ENCODE measurements around the gene GOLIM4. TPM values are rescaled to one million over a fixed set of nuclear protein-coding genes. Genes with fewer than 3 reads are reported as not detected.

GOLIM4 gene
- total and polyA plus RNA-seq, 4 donors = 17.9 to 47.9 (median 32.7) TPM

GRCh38 chr3:168121184-168122017 is 25.7 kb upstream of the GOLIM4 start:
- peaks cover 3 to 15% (median 7%) of the 10 kb centered on the region in 4 donors for H3K4me1 ChIP-seq (ENCODE audit: control insufficient read depth in 4 of 4, insufficient read depth in 4 of 4, low read length in 3 of 4)
- H3K27me3 ChIP-seq (ENCODE audit: control insufficient read depth in 4 of 4, insufficient read depth in 4 of 4, low read length in 3 of 4) = no peaks in the 10 kb centered on the region
- H3K36me3 ChIP-seq (ENCODE audit: control insufficient read depth in 4 of 4, insufficient read depth in 3 of 4, low read depth in 1 of 4, low read length in 3 of 4) = no peaks in the 10 kb centered on the region
- 36% methylated on average over 4 of the region's 4 CpGs for WGBS
- no peak overlapping the region for H3K27ac ChIP-seq (ENCODE audit: low read depth in 1 of 2, low read length in 2 of 2)
- H3K9me3 ChIP-seq (ENCODE audit: control insufficient read depth in 4 of 4, low read length in 3 of 4) = no peaks in the 10 kb centered on the region
- H3K9ac ChIP-seq (ENCODE audit: low read depth in 1 of 2, low read length in 2 of 2) = no peak overlapping the region
- DNase-seq (ENCODE audit: low spot score) = no peak
- TF ChIP-seq EGR1 (IDR thresholded peaks at IDR 0.05; ENCODE audit: low read depth in 2 of 2) = no peak
- TF ChIP-seq, protein P1, sequence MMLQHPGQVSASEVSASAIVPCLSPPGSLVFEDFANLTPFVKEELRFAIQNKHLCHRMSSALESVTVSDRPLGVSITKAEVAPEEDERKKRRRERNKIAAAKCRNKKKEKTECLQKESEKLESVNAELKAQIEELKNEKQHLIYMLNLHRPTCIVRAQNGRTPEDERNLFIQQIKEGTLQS (IDR thresholded peaks at IDR 0.05) = no peak
- TF ChIP-seq ZBTB33 (IDR thresholded peaks at IDR 0.05) = no peak
- no peak for TF ChIP-seq REST (IDR thresholded peaks at IDR 0.05)
- no peak for TF ChIP-seq FOXA2 (IDR thresholded peaks at IDR 0.05)
- H3K4me3 ChIP-seq (ENCODE audit: low read depth in 1 of 3, low read length in 3 of 3) = no peak overlapping the region

DNA sequence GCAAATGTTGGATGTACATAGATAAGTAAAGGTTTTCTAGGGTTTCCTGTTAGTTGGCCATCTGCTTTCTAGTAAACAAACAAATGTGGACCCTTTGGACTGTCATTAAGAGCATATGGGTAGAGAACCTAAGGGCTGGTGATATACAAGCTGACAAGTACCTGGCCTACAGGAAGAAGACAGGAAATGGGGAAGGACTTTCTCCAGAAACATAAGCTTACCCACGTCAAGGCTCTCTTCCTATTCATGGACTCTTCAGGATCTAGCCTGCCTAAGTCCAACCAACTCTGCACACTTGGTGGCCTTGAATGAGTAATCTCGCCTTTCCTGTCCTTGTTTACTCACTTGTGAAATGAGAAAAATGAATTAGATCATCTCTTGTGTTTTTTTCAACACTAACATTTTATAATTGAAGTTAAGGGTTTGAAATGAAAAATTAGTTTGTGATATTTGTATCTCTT is 22.2 kb upstream of the GOLIM4 start:
- H3K9ac ChIP-seq (ENCODE audit: low read depth in 1 of 2, low read length in 2 of 2) = no peak overlapping the region
- no peak overlapping the region for H3K4me3 ChIP-seq (ENCODE audit: low read depth in 1 of 3, low read length in 3 of 3)
- WGBS = 47% methylated on average over 2 of the region's 2 CpGs
- H3K36me3 ChIP-seq (ENCODE audit: control insufficient read depth in 4 of 4, insufficient read depth in 3 of 4, low read depth in 1 of 4, low read length in 3 of 4) = no peaks in the 10 kb centered on the region
- TF ChIP-seq HNF4A (conservative IDR thresholded peaks at IDR 0.05) (peak; percentile 11 to 38), MAX (IDR thresholded peaks at IDR 0.05) (no peak)
- no peak overlapping the region for H3K27ac ChIP-seq (ENCODE audit: low read depth in 1 of 2, low read length in 2 of 2)
- DNase-seq (ENCODE audit: low spot score) = no peak
- no peaks in the 10 kb centered on the region for H3K9me3 ChIP-seq (ENCODE audit: control insufficient read depth in 4 of 4, low read length in 3 of 4)
- peaks cover 0 to 3% (median 0%) of the 10 kb centered on the region in 4 donors for H3K4me1 ChIP-seq (ENCODE audit: control insufficient read depth in 4 of 4, insufficient read depth in 4 of 4, low read length in 3 of 4)
- no peaks in the 10 kb centered on the region for H3K27me3 ChIP-seq (ENCODE audit: control insufficient read depth in 4 of 4, insufficient read depth in 4 of 4, low read length in 3 of 4)

GRCh38 chr3:168117059-168117458 is 21.3 kb upstream of the GOLIM4 start:
- no peak overlapping the region for H3K27ac ChIP-seq (ENCODE audit: low read depth in 1 of 2, low read length in 2 of 2)
- 83% methylated on average over 3 of the region's 3 CpGs for WGBS

More at GRCh38 chr3:168117059-168117458, 21.3 kb upstream of the GOLIM4 start:
- Histone ChIP-seq H3K36me3 (ENCODE audit: control insufficient read depth in 4 of 4, insufficient read depth in 3 of 4, low read depth in 1 of 4, low read length in 3 of 4) (no peaks in the 10 kb centered on the region), H3K4me3 (ENCODE audit: low read depth in 1 of 3, low read length in 3 of 3) (no peak overlapping the region), H3K4me1 (ENCODE audit: control insufficient read depth in 4 of 4, insufficient read depth in 4 of 4, low read length in 3 of 4) (peaks cover 0 to 3% (median 0%) of the 10 kb centered on the region in 4 donors), H3K27me3 (ENCODE audit: control insufficient read depth in 4 of 4, insufficient read depth in 4 of 4, low read length in 3 of 4) (no peaks in the 10 kb centered on the region), H3K9ac (ENCODE audit: low read depth in 1 of 2, low read length in 2 of 2) (no peak overlapping the region), H3K9me3 (ENCODE audit: control insufficient read depth in 4 of 4, low read length in 3 of 4) (no peaks in the 10 kb centered on the region)
- DNase-seq (ENCODE audit: low spot score) = no peak
- no peak for TF ChIP-seq ZBTB33 (IDR thresholded peaks at IDR 0.05)
- TF ChIP-seq RAD21 (IDR thresholded peaks at IDR 0.05) = no peak
- TF ChIP-seq HNF4G (IDR thresholded peaks at IDR 0.05) = no peak

Data from liver (tissue), 9 donors.